SK-N-MC (cell line): ENCODE results near the gene SPDYE2.
"Not testable (repeated sequence)": the region's sequence is repeated elsewhere in the genome, so short reads cannot be mapped to it uniquely, and the experiment has no call there.

Experiments used
- EZH2 ChIP-seq: fragments of 200-600 bp; sonication (generic); IDR thresholded peaks from one replicate; pipeline ENCODE4 v1.6.1; 2017; ENCODE audit warnings: antibody characterized with exemption
- POLR2AphosphoS5 ChIP-seq: IDR thresholded peaks from 2 replicates; pipeline ENCODE4 v1.6.1; 2012; ENCODE audit warnings: mild to moderate bottlenecking, low read depth, low read length, borderline replicate concordance

DNA sequence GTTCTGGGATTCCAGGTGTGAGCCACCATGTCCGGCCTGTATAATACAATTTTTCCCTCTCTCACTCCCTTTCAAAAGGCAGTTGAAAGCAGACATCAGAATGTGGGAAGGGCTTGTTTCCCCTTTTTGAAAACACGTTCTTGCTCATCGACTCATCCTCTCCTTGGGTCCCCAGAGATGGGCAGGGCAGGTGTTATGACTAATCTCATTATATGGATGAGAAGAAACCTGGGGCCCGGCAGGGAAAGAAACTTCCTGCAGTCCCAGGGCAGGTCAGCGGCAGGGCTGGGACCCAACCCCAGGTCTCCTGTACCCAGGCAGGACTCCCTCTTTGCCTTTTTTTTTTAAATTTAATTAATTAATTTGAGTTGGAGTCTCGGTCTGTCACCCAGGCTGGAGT, 4.7 kb upstream of the SPDYE2 start:
- TF ChIP-seq EZH2, POLR2AphosphoS5: not testable (repeated sequence)
